H1 (cell line): ENCODE measurements around the gene ATOH8. TPM values are rescaled to one million over a fixed set of nuclear protein-coding genes. Genes with fewer than 3 reads are reported as not detected.

Experiments used
- CTCF ChIA-PET: fragments of 300-600 bp; sonication (Branson Sonifier 250); formaldehyde crosslinking; loops from one replicate; lab custom pipeline; 2021; ENCODE audit not compliant: partially characterized antibody; lab: Charles Lee
- POLR2A ChIA-PET: fragments of 300-600 bp; sonication (Branson Sonifier 250); formaldehyde crosslinking; loops from one replicate; lab custom pipeline; 2021; ENCODE audit warnings: inconsistent platforms; ENCODE audit not compliant: partially characterized antibody; lab: Charles Lee
- DNase-seq, 2 experiments: peaks; one replicate each; pipeline versions ENCODE4 v3.0.0 to v3.0.0-alpha.2; 2010 to 2022; ENCODE audit warnings: low spot score in 2 of 2, low read depth in 1 of 2, mixed read lengths in 1 of 2
- FAIRE-seq: peaks from 2 replicates; lab custom pipeline; 2011; peaks lifted over from hg19 to GRCh38; lab: Jason Lieb, UNC
- H2AFZ ChIP-seq: 2 replicates; pipeline ENCODE4 v1.8.1; 2012; ENCODE audit warnings: low read length, inconsistent platforms
- H2AK5ac ChIP-seq: 2 replicates; pipeline ENCODE4 v1.6.1; 2013; ENCODE audit warnings: low read depth, low read length
- H2BK120ac ChIP-seq: replicated peaks from 2 replicates; pipeline ENCODE3; 2013; ENCODE audit warnings: low read depth, low read length, inconsistent platforms
- H2BK12ac ChIP-seq: 2 replicates; pipeline ENCODE4 v1.6.1; 2013; ENCODE audit warnings: low read depth, low read length
- H2BK15ac ChIP-seq: 2 replicates; pipeline ENCODE4 v1.6.1; 2013; ENCODE audit warnings: low read length
- H2BK20ac ChIP-seq: 2 replicates; pipeline ENCODE4 v1.6.1; 2013; ENCODE audit warnings: low read length
- H2BK5ac ChIP-seq: 2 replicates; pipeline ENCODE4 v1.6.1; 2013; ENCODE audit warnings: low read depth, low read length
- H3K14ac ChIP-seq: 2 replicates; pipeline ENCODE4 v1.6.1; 2013; ENCODE audit warnings: inconsistent platforms; ENCODE audit not compliant: insufficient read length
- H3K18ac ChIP-seq: 2 replicates; pipeline ENCODE4 v1.6.1; 2013; ENCODE audit warnings: low read length; ENCODE audit errors: extremely low read depth
- H3K23ac ChIP-seq: 2 replicates; pipeline ENCODE4 v1.6.1; 2013; ENCODE audit warnings: inconsistent platforms; ENCODE audit not compliant: insufficient read length
- H3K23me2 ChIP-seq: 2 replicates; pipeline ENCODE4 v1.6.1; 2013; ENCODE audit warnings: low read depth, low read length
- H3K27ac ChIP-seq: 2 replicates; pipeline ENCODE4 v1.6.1; 2011; ENCODE audit warnings: low read depth, low read length, inconsistent platforms
- H3K27me3 ChIP-seq, 4 experiments: replicated peaks in 1 of 4; 1 replicate in 1 of 4; 2 replicates in 3 of 4; pipeline versions ENCODE4 v1.6.1 to v1.8.1; 2011 to 2013; ENCODE audit warnings: low read length in 3 of 4, mild to moderate bottlenecking in 3 of 4, inconsistent platforms in 2 of 4, mixed read lengths in 2 of 4, moderate library complexity in 1 of 4; ENCODE audit not compliant: control insufficient read depth in 3 of 4, insufficient read depth in 3 of 4; ENCODE audit errors: extremely low read depth in 1 of 4
- H3K36me3 ChIP-seq, 4 experiments: 2 replicates each; pipeline versions ENCODE4 v1.6.1 to v1.8.1; 2011 to 2013; ENCODE audit warnings: mild to moderate bottlenecking in 4 of 4, low read length in 3 of 4, moderate library complexity in 2 of 4, control low read depth in 1 of 4, inconsistent platforms in 1 of 4; ENCODE audit not compliant: insufficient read depth in 4 of 4, control insufficient read depth in 2 of 4
- H3K4ac ChIP-seq: replicated peaks from 2 replicates; pipeline ENCODE3; 2013; ENCODE audit warnings: low read length, low read depth, mixed read lengths, inconsistent platforms; ENCODE audit not compliant: insufficient read length
- H3K4me1 ChIP-seq, 4 experiments: replicated peaks in 1 of 4; 1 replicate in 1 of 4; 2 replicates in 3 of 4; pipeline versions ENCODE4 v1.6.1 to v1.8.1; 2011 to 2013; ENCODE audit warnings: low read length in 3 of 4, inconsistent platforms in 2 of 4, mixed read lengths in 1 of 4; ENCODE audit not compliant: insufficient read depth in 4 of 4, control insufficient read depth in 3 of 4
- H3K4me2 ChIP-seq, 2 experiments: 2 replicates each; pipeline versions ENCODE4 v1.6.1 to v1.8.1; 2011 to 2013; ENCODE audit warnings: low read depth in 2 of 2, low read length in 2 of 2, control low read depth in 1 of 2, inconsistent platforms in 1 of 2, mild to moderate bottlenecking in 1 of 2; ENCODE audit not compliant: insufficient read depth in 1 of 2
- H3K4me3 ChIP-seq, 4 experiments: fragments of 200-600, 300-600 bp in 1 of 4; sonication (generic), shearing (Covaris generic), sonication (Bioruptor Twin) in 1 of 4; 2 replicates each; pipeline versions ENCODE4 v1.5.1 to v1.8.1; 2011 to 2016; ENCODE audit warnings: low read length in 4 of 4, low read depth in 3 of 4, control low read depth in 2 of 4, inconsistent platforms in 2 of 4, mild to moderate bottlenecking in 2 of 4, mixed read lengths in 1 of 4, moderate library complexity in 1 of 4; ENCODE audit not compliant: insufficient read depth in 2 of 4; ENCODE audit errors: extremely low read depth in 1 of 4
- H3K56ac ChIP-seq: replicated peaks from 2 replicates; pipeline ENCODE3; 2013; ENCODE audit warnings: low read depth, mild to moderate bottlenecking, mixed read lengths, low read length, inconsistent platforms; ENCODE audit not compliant: insufficient read length
- H3K79me1 ChIP-seq: 2 replicates; pipeline ENCODE4 v1.6.1; 2013; ENCODE audit warnings: low read depth, low read length, control low read depth
- H3K79me2 ChIP-seq, 2 experiments: 2 replicates each; pipeline versions ENCODE4 v1.6.1 to v1.8.1; 2012 to 2013; ENCODE audit warnings: low read length in 2 of 2, mild to moderate bottlenecking in 2 of 2, inconsistent platforms in 1 of 2; ENCODE audit not compliant: insufficient read depth in 2 of 2, control insufficient read depth in 1 of 2
- H3K9ac ChIP-seq, 4 experiments: replicated peaks in 1 of 4; 1 replicate in 1 of 4; 2 replicates in 3 of 4; pipeline versions ENCODE4 v1.6.1 to v1.8.1; 2011 to 2013; ENCODE audit warnings: low read depth in 3 of 4, low read length in 3 of 4, control low read depth in 2 of 4, mild to moderate bottlenecking in 2 of 4, moderate library complexity in 2 of 4, inconsistent platforms in 1 of 4; ENCODE audit errors: extremely low read depth in 1 of 4
- H3K9me3 ChIP-seq, 2 experiments: 2 replicates each; pipeline versions ENCODE4 v1.6.1 to v1.8.1; 2012 to 2013; ENCODE audit warnings: mild to moderate bottlenecking in 2 of 2, moderate library complexity in 2 of 2, control low read depth in 1 of 2, inconsistent platforms in 1 of 2, low read depth in 1 of 2, low read length in 1 of 2, mixed read lengths in 1 of 2; ENCODE audit not compliant: insufficient read depth in 2 of 2
- H4K20me1 ChIP-seq, 2 experiments: replicated peaks in 1 of 2; 2 replicates each; pipeline versions ENCODE3 to v1.8.1; 2011 to 2013; ENCODE audit warnings: inconsistent platforms in 2 of 2, low read length in 2 of 2, mild to moderate bottlenecking in 1 of 2; ENCODE audit not compliant: insufficient read depth in 2 of 2, control insufficient read depth in 1 of 2
- H4K5ac ChIP-seq: 2 replicates; pipeline ENCODE4 v1.6.1; 2013; ENCODE audit warnings: low read length, low read depth, mixed read lengths, inconsistent platforms; ENCODE audit not compliant: insufficient read length
- H4K8ac ChIP-seq: 2 replicates; pipeline ENCODE4 v1.8.0; 2013; ENCODE audit warnings: mild to moderate bottlenecking, moderate library complexity, low read length, inconsistent platforms; ENCODE audit not compliant: insufficient read depth; ENCODE audit errors: extremely low read depth
- H4K91ac ChIP-seq: replicated peaks from 2 replicates; pipeline ENCODE3; 2013; ENCODE audit warnings: low read length, mixed read lengths, inconsistent platforms; ENCODE audit not compliant: insufficient read length
- CHD2 ChIP-seq: IDR thresholded peaks from 2 replicates; pipeline ENCODE4 v1.6.1; 2012; ENCODE audit warnings: low read length, improper control_type of control experiment
- RNF2 ChIP-seq: fragments of 200-900, 300-1000 bp; sonication (generic); IDR thresholded peaks from 2 replicates; pipeline ENCODE4 v1.7.1; 2016; ENCODE audit warnings: borderline replicate concordance, low read depth, mild to moderate bottlenecking, antibody characterized with exemption, low read length; ENCODE audit not compliant: poor library complexity, severe bottlenecking; ENCODE audit errors: missing control alignments
- SIRT6 ChIP-seq: IDR thresholded peaks from one replicate; pipeline ENCODE4 v1.7.1; 2012; ENCODE audit warnings: low read length, inconsistent platforms
- TEAD4 ChIP-seq: IDR thresholded peaks from 2 replicates; pipeline ENCODE4 v1.6.1; 2012; ENCODE audit warnings: low read depth, low read length, inconsistent platforms, mixed read lengths
- WGBS, 2 experiments: shearing (Covaris generic) in 1 of 2; methylation state at CpG; one replicate each; pipeline versions ENCODE4 v1.1.6 to v1.1.7; 2013 to 2015; ENCODE audit warnings: low lambda C conversion rate in 2 of 2, mixed read lengths in 2 of 2, inconsistent platforms in 1 of 2, low coverage in 1 of 2, missing lambda C conversion rate in 1 of 2; ENCODE audit not compliant: insufficient replicate concordance in 2 of 2, insufficient coverage in 1 of 2, insufficient read length in 1 of 2; ENCODE audit errors: extremely low coverage in 1 of 2, missing lambda C conversion rate in 1 of 2; 5-methylcytosine and 5-hydroxymethylcytosine counted together
- polyA plus RNA-seq, 7 experiments: library from polyadenylated mRNA; depleted of rRNA in 3 of 7; stranded (reverse) in 5 of 7; unstranded in 2 of 7; fragments of >200 nt in 5 of 7; fragments of 200-250 nt in 2 of 7; gene quantifications; 1 replicate in 5 of 7; 2 replicates in 1 of 7; 4 replicates in 1 of 7; pipeline versions ENCODE4 v1.2.1 to v1.2.3, GENCODE V29; 2011 to 2013; ENCODE audit warnings: missing spikeins in 2 of 7, mixed read lengths in 2 of 7
- total RNA-seq: library from RNA; stranded (reverse); fragmentation: NEBNext Ultra II Directional; extraction: Animal tissue kit (Norgen Biotek cat#: 25700); gene quantifications from 2 replicates; pipeline ENCODE4 v1.2.1, GENCODE V29; 2021

The ATOH8 gene
- total and polyA plus RNA-seq, 2 of the 8 experiments (the other 6 are each of a cell fraction or from before 2014, with no cell fraction given): 0.50 to 0.53 TPM

GRCh38 chr2:85813211-85813981 lies 59.6 kb downstream of the ATOH8 start:
- no peaks in the 10 kb centered on the region for H4K20me1 ChIP-seq
- TF ChIP-seq CHD2: no peak
- TF ChIP-seq SIRT6: no peak
- TF ChIP-seq TEAD4: no peak
- TF ChIP-seq RNF2: no peak
- TF ChIP-seq, all 59 proteins: peak for 0
- ChIA-PET CTCF (interaction anchor here (0.6 to 11.2 kb wide), 46 partner anchors 9 to 271 kb away, joined by 3 to 128 read pairs (median 6); partner anchors contain the start of genes ATOH8 and GNLY), POLR2A (interaction anchor here (1.1 kb wide), 1 partner anchor 60 kb away, joined by 3 read pairs; the partner anchor contains the start of gene ATOH8)
- FAIRE-seq (no peak), DNase-seq (no peak)
- Histone ChIP-seq H3K56ac (no peak overlapping the region), H2BK12ac (no peak overlapping the region), H3K9me3 (no peaks in the 10 kb centered on the region), H3K14ac (no peak overlapping the region), H3K4me2 (no peak overlapping the region), H3K36me3 (no peaks in the 10 kb centered on the region), H2BK5ac (no peak overlapping the region), H2BK20ac (no peak overlapping the region), H3K9ac (no peak overlapping the region), H3K23ac (no peak overlapping the region), H2AFZ (no peak overlapping the region; the same call in 1 of the 2 replicates), H2BK120ac (no peak overlapping the region), H3K27me3 (no peaks in the 10 kb centered on the region; a peak in 1 of 7 replicates), H3K79me1 (no peaks in the 10 kb centered on the region), H3K4me1 (no peaks in the 10 kb centered on the region; a peak in 4 of 7 replicates), H3K79me2 (no peaks in the 10 kb centered on the region), H3K27ac (no peak overlapping the region), H3K4ac (no peak overlapping the region), H2AK5ac (no peak overlapping the region), H4K91ac (no peak overlapping the region), H4K5ac (no peak overlapping the region), H3K18ac (no peak overlapping the region), H2BK15ac (no peak overlapping the region), H3K4me3 (no peak overlapping the region), H3K23me2 (no peaks in the 10 kb centered on the region), H4K8ac (no peak overlapping the region; the same call in 1 of the 2 replicates)
- WGBS, 2 experiments: 86% methylated on average over 5 of the region's 7 CpGs; no CpG with 5 or more reads in 1 of the 2 experiments
